Stimulated activated CD8-positive, alpha-beta memory T cell treated with anti-CD3 and anti-CD28 coated beads, Interleukin-12 subunit alpha, Interleukin-12 subunit beta, amount 100 ng/mL, for 4 hours (primary cell): Measurements from ENCODE around the gene HNRNPA1L2.
"Not testable (repeated sequence)": the region's sequence is repeated elsewhere in the genome, so short reads cannot be mapped to it uniquely, and the experiment has no call there.

ENCODE experiments used
- DNase-seq: peaks from one replicate; pipeline ENCODE4 v3.0.0-alpha.2; 2020; ENCODE audit warnings: low read depth

The HNRNPA1L2 gene

GRCh38 chr13:52642131-52642530 is at the start of gene HNRNPA1L2:
TSS of gene HNRNPA1L2 (plus strand) at chr13:52642431. CDS start at chr13:52642493, 62 bp downstream.
- no peak for DNase-seq

GRCh38 chr13:52593175-52593574 is 49.1 kb upstream of the HNRNPA1L2 start:
- DNase-seq = not testable (repeated sequence)

- DNase-seq = not testable (repeated sequence)
These were observed 48.4 kb upstream of the HNRNPA1L2 start for GRCh38 chr13:52593812-52594211.

GRCh38 chr13:52594295-52594694 is 47.9 kb upstream of the HNRNPA1L2 start:
- DNase-seq = not testable (repeated sequence)

GRCh38 chr13:52597676-52598075 is 44.6 kb upstream of the HNRNPA1L2 start:
- DNase-seq = no peak

GRCh38 chr13:52599037-52599847 is 43.0 kb upstream of the HNRNPA1L2 start:
- DNase-seq = no peak

- no peak for DNase-seq
These were observed 42.2 kb upstream of the HNRNPA1L2 start for GRCh38 chr13:52599848-52600603.

- no peak for DNase-seq
These were observed 41.6 kb upstream of the HNRNPA1L2 start for GRCh38 chr13:52600666-52601065.

GRCh38 chr13:52603316-52603715 is 38.9 kb upstream of the HNRNPA1L2 start:
- DNase-seq = not testable (repeated sequence)

- not testable (repeated sequence) for DNase-seq
These were observed 36.1 kb upstream of the HNRNPA1L2 start for GRCh38 chr13:52606126-52606525.

- not testable (repeated sequence) for DNase-seq
These were observed 35.4 kb upstream of the HNRNPA1L2 start for GRCh38 chr13:52606795-52607194.

- DNase-seq = not testable (repeated sequence)
These were observed 34.0 kb upstream of the HNRNPA1L2 start for GRCh38 chr13:52608184-52608583.

- not testable (repeated sequence) for DNase-seq
These were observed 33.1 kb upstream of the HNRNPA1L2 start for GRCh38 chr13:52609013-52609606.

GRCh38 chr13:52610158-52610557 is 32.1 kb upstream of the HNRNPA1L2 start:
- DNase-seq = not testable (repeated sequence)

GRCh38 chr13:52615134-52615801 is 27.0 kb upstream of the HNRNPA1L2 start:
- no peak for DNase-seq

GRCh38 chr13:52615812-52616211 is 26.4 kb upstream of the HNRNPA1L2 start:
- no peak for DNase-seq

GRCh38 chr13:52617070-52618060 is 24.9 kb upstream of the HNRNPA1L2 start:
- peak; percentile 68 for DNase-seq

GRCh38 chr13:52631083-52631690 is 11.0 kb upstream of the HNRNPA1L2 start:
- DNase-seq = not testable (repeated sequence)

- DNase-seq = no peak
These were observed 3.4 kb upstream of the HNRNPA1L2 start for GRCh38 chr13:52638666-52639328.

GRCh38 chr13:52644108-52644507 is 1.9 kb downstream of the HNRNPA1L2 start:
- DNase-seq = no peak
